HAP-1 (cell line): ENCODE data around the gene DDB1.
"Not testable (repeated sequence)": the region's sequence is repeated elsewhere in the genome, so short reads cannot be mapped to it uniquely, and the experiment has no call there.

ENCODE experiments used
- DNase-seq, 2 experiments: peaks; one replicate each; pipeline ENCODE4 v3.0.0-alpha.2; 2016 to 2020; ENCODE audit warnings: low spot score in 2 of 2
- H3K27me3 ChIP-seq: fragments of 250-450 bp; sonication (Bioruptor Pico); 2 replicates; pipeline ENCODE4 v1.5.1; 2020; ENCODE audit warnings: low read depth, mild to moderate bottlenecking, moderate library complexity
- H3K36me3 ChIP-seq: fragments of 250-450 bp; sonication (Bioruptor Pico); replicated peaks from 2 replicates; pipeline ENCODE4 v1.5.1; 2020; ENCODE audit warnings: mild to moderate bottlenecking
- H3K4me1 ChIP-seq: fragments of 250-450 bp; sonication (Bioruptor Pico); 2 replicates; pipeline ENCODE4 v1.5.1; 2020; ENCODE audit warnings: mild to moderate bottlenecking
- H3K4me3 ChIP-seq: fragments of 250-450 bp; sonication (Bioruptor Pico); 2 replicates; pipeline ENCODE4 v1.5.1; 2020; ENCODE audit warnings: mild to moderate bottlenecking, moderate library complexity
- H3K9me3 ChIP-seq: fragments of 250-450 bp; sonication (Bioruptor Pico); 2 replicates; pipeline ENCODE4 v1.5.1; 2020; ENCODE audit warnings: mild to moderate bottlenecking, moderate library complexity
- in situ Hi-C: fragments of 300-500 bp; cut with MboI; formaldehyde crosslinking; loops from 3 replicates; pipeline ENCODE4 v1.14.3; 2020; ENCODE audit warnings: low sequenced_read_pairs, inconsistent platforms, mixed read lengths

DDB1 gene

GRCh38 chr11:61270354-61271076, 62.4 kb downstream of the DDB1 start:
- no peak overlapping the region for H3K4me3 ChIP-seq
- H3K9me3 ChIP-seq, result no peaks in the 10 kb centered on the region
- no peaks in the 10 kb centered on the region for H3K27me3 ChIP-seq
- in situ Hi-C loops, result no loop called here
- H3K4me1 ChIP-seq, result peaks cover 5% of the 10 kb centered on the region; the same call in 1 of the 2 replicates
- no peak for DNase-seq
- no peaks in the 10 kb centered on the region; the same call in 1 of the 2 replicates for H3K36me3 ChIP-seq

GRCh38 chr11:61268588-61269250, 64.2 kb downstream of the DDB1 start:
- Histone ChIP-seq H3K4me1 (peaks cover 5% of the 10 kb centered on the region; the same call in 1 of the 2 replicates), H3K36me3 (no peaks in the 10 kb centered on the region; the same call in 1 of the 2 replicates), H3K27me3 (no peaks in the 10 kb centered on the region), H3K4me3 (no peak overlapping the region), H3K9me3 (no peaks in the 10 kb centered on the region)
- in situ Hi-C loops, result no loop called here
- DNase-seq, result no peak

- Histone ChIP-seq H3K9me3 (no peaks in the 10 kb centered on the region), H3K4me3 (no peak overlapping the region), H3K4me1 (peaks cover 5% of the 10 kb centered on the region; the same call in 1 of the 2 replicates), H3K36me3 (no peaks in the 10 kb centered on the region; the same call in 1 of the 2 replicates), H3K27me3 (no peaks in the 10 kb centered on the region)
- in situ Hi-C loops, result no loop called here
- no peak for DNase-seq
These were observed 65.5 kb downstream of the DDB1 start for GRCh38 chr11:61267437-61267841.

- peak; percentile 19 to 21 for DNase-seq
- no peaks in the 10 kb centered on the region; the same call in 1 of the 2 replicates for H3K36me3 ChIP-seq
- no peaks in the 10 kb centered on the region for H3K27me3 ChIP-seq
- peaks cover 5% of the 10 kb centered on the region; the same call in 1 of the 2 replicates for H3K4me1 ChIP-seq
- no peaks in the 10 kb centered on the region for H3K9me3 ChIP-seq
- in situ Hi-C loops, result no loop called here
- no peak overlapping the region for H3K4me3 ChIP-seq
These were observed 66.3 kb downstream of the DDB1 start for GRCh38 chr11:61266602-61267001.

- in situ Hi-C loops, result no loop called here
- Histone ChIP-seq H3K4me1 (peaks cover 5% of the 10 kb centered on the region; the same call in 1 of the 2 replicates), H3K4me3 (no peak overlapping the region), H3K9me3 (no peaks in the 10 kb centered on the region), H3K27me3 (no peaks in the 10 kb centered on the region), H3K36me3 (no peaks in the 10 kb centered on the region)
- no peak for DNase-seq
These were observed 67.5 kb downstream of the DDB1 start for GRCh38 chr11:61265357-61265756.

- Histone ChIP-seq H3K4me1 (peaks cover 5% of the 10 kb centered on the region; the same call in 1 of the 2 replicates), H3K9me3 (no peaks in the 10 kb centered on the region), H3K36me3 (no peaks in the 10 kb centered on the region), H3K27me3 (no peaks in the 10 kb centered on the region), H3K4me3 (no peak overlapping the region)
- DNase-seq, result no peak
- in situ Hi-C loops, result no loop called here
These were observed 68.1 kb downstream of the DDB1 start for GRCh38 chr11:61264795-61265194.

- Histone ChIP-seq H3K9me3 (no peaks in the 10 kb centered on the region), H3K4me1 (peaks cover 5% of the 10 kb centered on the region; the same call in 1 of the 2 replicates), H3K4me3 (no peak overlapping the region), H3K36me3 (no peaks in the 10 kb centered on the region), H3K27me3 (no peaks in the 10 kb centered on the region)
- no peak for DNase-seq
- in situ Hi-C loops, result no loop called here
These were observed 68.5 kb downstream of the DDB1 start for GRCh38 chr11:61264371-61264770.

- Histone ChIP-seq H3K27me3 (no peaks in the 10 kb centered on the region), H3K4me3 (no peak overlapping the region), H3K4me1 (no peaks in the 10 kb centered on the region), H3K36me3 (no peaks in the 10 kb centered on the region), H3K9me3 (no peaks in the 10 kb centered on the region)
- in situ Hi-C loops, result no loop called here
- no peak for DNase-seq
These were observed 73.5 kb downstream of the DDB1 start for GRCh38 chr11:61259363-61259762.

GRCh38 chr11:61258546-61258945, 74.4 kb downstream of the DDB1 start:
- Histone ChIP-seq H3K4me1 (no peaks in the 10 kb centered on the region), H3K9me3 (no peaks in the 10 kb centered on the region), H3K27me3 (no peaks in the 10 kb centered on the region), H3K36me3 (no peaks in the 10 kb centered on the region), H3K4me3 (no peak overlapping the region)
- in situ Hi-C loops, result no loop called here
- no peak for DNase-seq

GRCh38 chr11:61256710-61257482, 76.0 kb downstream of the DDB1 start:
- Histone ChIP-seq H3K4me3 (no peak overlapping the region), H3K36me3 (no peaks in the 10 kb centered on the region), H3K9me3 (no peaks in the 10 kb centered on the region), H3K27me3 (no peaks in the 10 kb centered on the region), H3K4me1 (no peaks in the 10 kb centered on the region)
- in situ Hi-C loops, result no loop called here
- DNase-seq, result no peak

- no peaks in the 10 kb centered on the region for H3K36me3 ChIP-seq
- H3K4me3 ChIP-seq, result no peak overlapping the region
- in situ Hi-C loops, result no loop called here
- H3K9me3 ChIP-seq, result no peaks in the 10 kb centered on the region
- no peaks in the 10 kb centered on the region for H3K27me3 ChIP-seq
- H3K4me1 ChIP-seq, result no peaks in the 10 kb centered on the region
- peak; percentile 43 to 79 for DNase-seq
These were observed 78.4 kb downstream of the DDB1 start for GRCh38 chr11:61254403-61255025.

- H3K36me3 ChIP-seq, H3K4me1 ChIP-seq, H3K9me3 ChIP-seq, in situ Hi-C loops, H3K27me3 ChIP-seq, DNase-seq, H3K4me3 ChIP-seq: not testable (repeated sequence)
These were observed 80.6 kb downstream of the DDB1 start for GRCh38 chr11:61252332-61252731.
